22Rv1 (cell line): ENCODE results near the gene RNF181.
A peak's percentile ranks its signal among the peaks of the same experiment; 100 is the strongest.

Experiments
- H3K27ac ChIP-seq: fragments of 450-650 bp; 2 replicates; pipeline ENCODE4 v1.5.1; 2017
- ZFX ChIP-seq: fragments of 450-650 bp; IDR thresholded peaks from 2 replicates; pipeline ENCODE4 v1.6.1; 2017; ENCODE audit warnings: antibody characterized with exemption, borderline replicate concordance
- TF ChIP-seq, protein P1 (sequence below): fragments of 450-650 bp; IDR thresholded peaks from 2 replicates; pipeline ENCODE4 v1.5.1; 2017; ENCODE audit warnings: mild to moderate bottlenecking

Gene RNF181

DNA sequence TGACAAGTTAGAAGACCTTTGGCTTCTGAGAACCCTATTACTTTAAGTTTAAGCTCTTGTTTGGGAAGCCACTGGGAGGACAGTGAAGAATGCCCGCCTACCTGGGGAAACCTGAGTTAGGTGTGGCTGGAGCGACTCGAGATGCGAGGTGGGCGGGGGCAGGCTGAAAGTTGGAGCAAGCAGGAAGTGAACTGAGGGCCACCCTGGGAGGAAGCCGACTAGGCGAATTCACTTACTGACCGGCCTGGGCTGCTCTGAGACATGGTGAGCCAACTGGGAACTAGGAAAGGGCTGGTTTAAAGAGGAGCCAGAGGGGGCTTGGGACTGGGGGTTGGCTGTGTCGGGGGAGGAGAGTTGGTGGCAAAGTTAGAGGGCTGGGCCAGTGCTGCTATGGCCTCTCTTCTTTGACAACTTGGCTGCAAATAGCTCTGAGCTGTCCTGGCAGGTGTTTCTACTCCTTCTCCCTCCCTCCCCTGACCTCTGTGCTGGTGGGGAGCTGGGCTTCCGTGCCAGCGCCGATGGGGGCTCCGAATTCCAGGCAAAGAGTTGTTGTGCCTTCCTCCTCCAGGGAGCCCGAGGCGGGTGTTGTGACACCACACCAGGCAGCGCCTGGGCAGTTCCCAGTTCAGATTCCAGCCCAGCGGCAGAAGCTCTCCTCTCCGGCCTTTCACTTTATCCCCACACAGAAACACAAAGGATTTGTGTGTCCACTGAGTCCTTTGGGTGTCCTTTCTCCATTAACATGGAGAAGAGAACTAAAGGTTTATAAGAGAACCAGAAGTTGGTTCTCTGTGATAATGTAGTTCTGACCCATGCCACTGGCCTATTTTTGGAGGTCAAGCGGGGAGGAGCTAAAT, 17.9 kb upstream of the RNF181 start, which contains the start of gene VAMP8:
Gene VAMP8, plus strand, starts transcription at position 201 of the 857 bp plus-strand sequence. Its CDS starts 61 bp downstream, at position 262.
- TF ChIP-seq, protein P1, sequence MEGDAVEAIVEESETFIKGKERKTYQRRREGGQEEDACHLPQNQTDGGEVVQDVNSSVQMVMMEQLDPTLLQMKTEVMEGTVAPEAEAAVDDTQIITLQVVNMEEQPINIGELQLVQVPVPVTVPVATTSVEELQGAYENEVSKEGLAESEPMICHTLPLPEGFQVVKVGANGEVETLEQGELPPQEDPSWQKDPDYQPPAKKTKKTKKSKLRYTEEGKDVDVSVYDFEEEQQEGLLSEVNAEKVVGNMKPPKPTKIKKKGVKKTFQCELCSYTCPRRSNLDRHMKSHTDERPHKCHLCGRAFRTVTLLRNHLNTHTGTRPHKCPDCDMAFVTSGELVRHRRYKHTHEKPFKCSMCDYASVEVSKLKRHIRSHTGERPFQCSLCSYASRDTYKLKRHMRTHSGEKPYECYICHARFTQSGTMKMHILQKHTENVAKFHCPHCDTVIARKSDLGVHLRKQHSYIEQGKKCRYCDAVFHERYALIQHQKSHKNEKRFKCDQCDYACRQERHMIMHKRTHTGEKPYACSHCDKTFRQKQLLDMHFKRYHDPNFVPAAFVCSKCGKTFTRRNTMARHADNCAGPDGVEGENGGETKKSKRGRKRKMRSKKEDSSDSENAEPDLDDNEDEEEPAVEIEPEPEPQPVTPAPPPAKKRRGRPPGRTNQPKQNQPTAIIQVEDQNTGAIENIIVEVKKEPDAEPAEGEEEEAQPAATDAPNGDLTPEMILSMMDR = no peak
- TF ChIP-seq ZFX = no peak
- H3K27ac ChIP-seq = peak within 1 kb of the TSS; percentile 69

DNA sequence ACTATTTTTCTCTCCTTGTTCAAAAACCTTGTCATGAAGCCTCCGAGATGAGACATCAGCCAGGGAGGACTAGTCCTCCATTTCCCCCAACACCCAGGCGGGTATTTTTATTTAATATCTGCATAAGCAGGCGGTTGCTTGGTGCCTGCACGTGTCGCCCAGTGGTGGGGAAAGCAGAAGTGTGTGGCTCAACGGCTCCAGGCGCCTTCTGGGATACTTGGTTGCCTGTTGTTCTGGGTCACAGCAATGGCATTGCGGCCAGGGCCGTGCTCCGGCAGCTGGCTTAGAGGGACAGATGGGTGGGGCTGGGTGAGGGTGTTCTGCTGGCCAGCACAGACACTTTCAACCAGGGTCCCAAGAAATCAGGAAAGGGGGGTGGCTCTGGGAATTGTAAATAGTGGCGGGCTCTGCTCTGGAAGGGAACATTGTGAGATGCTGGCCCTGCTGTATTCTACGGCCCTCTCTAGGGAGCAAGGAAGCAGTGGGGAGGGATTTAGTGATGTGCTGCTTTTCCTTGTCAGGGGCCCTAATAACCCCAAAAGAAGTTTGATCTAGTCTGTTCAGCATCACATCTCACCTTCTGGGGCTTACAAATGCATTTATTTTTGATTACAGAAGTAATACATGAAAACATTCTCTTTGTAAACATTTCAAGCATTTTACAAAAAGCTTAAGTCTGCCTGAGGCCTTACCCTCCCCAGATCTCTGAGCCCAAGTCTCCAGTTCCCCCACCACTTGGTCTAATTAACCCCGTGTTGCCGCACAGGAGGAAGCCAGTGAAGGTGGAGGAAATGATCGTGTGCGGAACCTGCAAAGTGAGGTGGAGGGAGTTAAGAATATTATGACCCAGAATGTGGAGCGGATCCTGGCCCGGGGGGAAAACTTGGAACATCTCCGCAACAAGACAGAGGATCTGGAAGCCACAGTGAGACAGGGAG, 17.0 kb upstream of the RNF181 start:
- H3K27ac ChIP-seq = peak overlapping the region; percentile 69
- no peak for TF ChIP-seq ZFX
- TF ChIP-seq, protein P1 = no peak

DNA sequence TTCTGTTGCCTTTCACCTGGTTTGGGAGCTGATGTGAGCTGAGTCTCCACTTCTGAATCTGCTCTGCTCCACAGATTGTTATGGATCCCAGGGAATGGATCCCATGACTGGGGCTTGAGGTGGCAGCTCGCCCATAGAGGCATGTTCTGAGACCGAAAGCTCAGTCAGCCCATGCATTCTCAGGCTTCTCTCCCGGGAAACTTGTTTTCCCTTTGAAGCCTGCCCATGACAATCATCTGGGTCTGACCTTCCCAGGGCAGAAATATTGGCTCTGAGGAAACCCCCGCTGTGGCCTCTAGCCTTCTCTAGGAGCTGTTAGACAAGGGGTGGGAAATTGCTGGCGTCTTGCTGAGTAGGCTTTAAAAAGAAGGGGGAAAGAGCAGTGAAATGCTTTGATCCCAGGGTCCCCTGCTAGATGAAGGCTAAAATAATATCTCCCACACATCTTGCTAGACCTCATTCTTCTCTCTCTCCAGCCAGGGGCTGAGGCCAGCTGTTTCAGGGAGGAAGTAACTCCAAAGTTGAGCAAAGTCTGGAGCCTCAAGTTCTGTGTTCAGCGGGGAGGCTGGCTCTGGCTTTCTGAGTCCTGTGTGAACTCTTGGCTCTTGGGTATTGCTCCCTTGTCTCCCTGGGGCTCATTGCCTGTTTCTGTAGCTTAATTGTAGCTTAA, 16.1 kb upstream of the RNF181 start:
- H3K27ac ChIP-seq = no peak overlapping the region
- TF ChIP-seq, protein P1 = no peak
- no peak for TF ChIP-seq ZFX

DNA sequence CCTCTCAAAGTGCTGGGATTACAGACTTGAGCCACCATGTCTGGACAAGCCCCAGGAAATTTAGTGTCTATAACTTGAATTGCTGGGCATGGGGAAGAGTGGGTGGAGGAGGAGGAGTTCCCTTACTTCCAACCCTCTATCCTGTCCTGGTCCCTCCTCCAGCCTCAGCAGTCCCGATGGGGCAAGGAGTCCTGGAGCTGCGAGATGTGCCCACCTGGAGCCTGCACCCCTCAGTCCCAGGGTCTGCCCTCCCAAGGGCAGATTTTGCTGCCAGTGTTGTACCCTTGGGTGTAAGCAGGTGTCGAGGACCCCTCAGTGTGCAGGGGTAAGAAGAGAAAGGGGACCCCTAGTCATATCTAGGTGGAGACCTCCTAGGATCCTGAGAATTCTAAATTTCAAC, 15.3 kb upstream of the RNF181 start:
- no peak for TF ChIP-seq ZFX
- TF ChIP-seq, protein P1 = no peak
- no peak overlapping the region for H3K27ac ChIP-seq

DNA sequence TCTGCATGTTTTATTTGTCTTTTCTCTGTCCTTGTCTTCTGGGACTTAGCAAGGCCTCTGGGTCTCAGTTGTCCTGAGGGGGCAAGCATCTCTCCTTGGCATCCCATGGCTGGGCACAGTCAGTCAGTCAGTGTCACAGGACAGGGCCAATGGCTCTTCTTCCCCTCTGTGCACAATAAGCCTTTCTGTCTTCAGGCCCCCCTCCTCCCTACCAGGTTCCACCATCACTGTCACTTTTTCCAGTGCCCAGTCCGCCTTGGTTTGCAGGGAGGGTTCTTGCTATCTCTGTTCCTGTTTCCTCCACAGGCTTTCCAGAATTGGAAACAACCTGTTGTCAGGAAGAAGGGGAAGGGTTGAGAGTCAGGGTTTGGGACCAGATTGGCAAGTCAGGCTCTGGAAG, 13.1 kb upstream of the RNF181 start:
- TF ChIP-seq ZFX = no peak
- no peak overlapping the region for H3K27ac ChIP-seq

DNA sequence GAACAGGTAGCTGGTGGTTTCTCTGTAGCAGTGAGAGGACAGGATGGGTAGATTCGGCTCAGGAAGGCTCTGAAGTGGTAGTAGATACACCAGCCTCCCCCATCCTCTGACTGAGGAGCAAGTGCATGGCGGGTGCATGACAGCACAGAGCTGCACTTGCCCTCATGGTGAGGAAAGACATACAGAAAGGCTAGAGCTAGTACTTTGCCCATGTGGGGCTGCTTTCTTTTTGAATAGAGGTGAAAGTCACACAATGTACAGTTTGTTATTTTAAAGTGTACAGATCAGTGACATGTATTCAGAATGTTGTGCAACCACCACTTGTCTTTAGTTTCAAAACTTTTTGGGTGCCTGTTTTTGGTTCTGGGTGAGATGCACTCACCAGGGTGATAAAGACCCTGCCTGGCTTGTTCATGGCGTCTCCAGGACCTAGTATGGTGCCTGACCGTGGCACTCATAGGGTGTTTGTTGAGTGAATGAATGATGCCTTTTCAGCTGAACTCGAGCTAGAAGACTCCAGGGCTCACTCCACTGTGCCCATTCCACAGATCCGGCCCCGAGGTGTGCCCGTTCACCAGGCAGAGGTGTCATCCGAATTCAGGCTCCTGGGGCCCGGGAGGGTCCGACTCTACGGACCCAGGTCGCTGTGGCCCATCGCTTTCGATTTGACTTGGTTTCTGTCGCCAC, 11.7 kb upstream of the RNF181 start:
- TF ChIP-seq, protein P1 = no peak
- TF ChIP-seq ZFX = no peak
- no peak overlapping the region for H3K27ac ChIP-seq
